ENCODE data around the gene RNF7.
"Not testable (repeated sequence)": the region's sequence is repeated elsewhere in the genome, so short reads cannot be mapped to it uniquely, and the experiment has no call there.

Gene RNF7

DNA sequence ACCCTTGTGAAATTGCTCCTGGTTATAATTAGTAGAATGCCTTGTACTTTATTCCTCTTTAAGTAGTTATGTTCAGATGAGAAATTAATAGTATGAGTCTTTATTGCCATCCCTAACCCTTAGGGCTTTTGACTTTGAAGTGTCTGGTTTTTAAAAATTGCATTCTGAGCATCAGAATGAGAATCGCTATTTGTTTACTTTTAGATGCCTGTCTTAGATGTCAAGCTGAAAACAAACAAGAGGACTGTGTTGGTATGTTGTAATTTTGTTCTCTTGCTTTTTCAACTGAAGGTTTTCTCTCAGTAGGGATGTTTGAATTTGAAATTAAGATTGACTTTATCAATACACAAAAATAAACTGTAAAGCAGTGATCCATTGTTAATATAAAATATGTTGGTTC, 5.2 kb downstream of the RNF7 start:
- no peak overlapping the region for H3K4me3 ChIP-seq (ENCODE audit: low read depth, low read length)
- TF ChIP-seq, protein P1, sequence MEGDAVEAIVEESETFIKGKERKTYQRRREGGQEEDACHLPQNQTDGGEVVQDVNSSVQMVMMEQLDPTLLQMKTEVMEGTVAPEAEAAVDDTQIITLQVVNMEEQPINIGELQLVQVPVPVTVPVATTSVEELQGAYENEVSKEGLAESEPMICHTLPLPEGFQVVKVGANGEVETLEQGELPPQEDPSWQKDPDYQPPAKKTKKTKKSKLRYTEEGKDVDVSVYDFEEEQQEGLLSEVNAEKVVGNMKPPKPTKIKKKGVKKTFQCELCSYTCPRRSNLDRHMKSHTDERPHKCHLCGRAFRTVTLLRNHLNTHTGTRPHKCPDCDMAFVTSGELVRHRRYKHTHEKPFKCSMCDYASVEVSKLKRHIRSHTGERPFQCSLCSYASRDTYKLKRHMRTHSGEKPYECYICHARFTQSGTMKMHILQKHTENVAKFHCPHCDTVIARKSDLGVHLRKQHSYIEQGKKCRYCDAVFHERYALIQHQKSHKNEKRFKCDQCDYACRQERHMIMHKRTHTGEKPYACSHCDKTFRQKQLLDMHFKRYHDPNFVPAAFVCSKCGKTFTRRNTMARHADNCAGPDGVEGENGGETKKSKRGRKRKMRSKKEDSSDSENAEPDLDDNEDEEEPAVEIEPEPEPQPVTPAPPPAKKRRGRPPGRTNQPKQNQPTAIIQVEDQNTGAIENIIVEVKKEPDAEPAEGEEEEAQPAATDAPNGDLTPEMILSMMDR (IDR thresholded peaks at IDR 0.05; ENCODE audit: insufficient read depth, low read depth, low read length, missing control alignments), result no peak
- no peak for DNase-seq (ENCODE audit: low read depth)

DNA sequence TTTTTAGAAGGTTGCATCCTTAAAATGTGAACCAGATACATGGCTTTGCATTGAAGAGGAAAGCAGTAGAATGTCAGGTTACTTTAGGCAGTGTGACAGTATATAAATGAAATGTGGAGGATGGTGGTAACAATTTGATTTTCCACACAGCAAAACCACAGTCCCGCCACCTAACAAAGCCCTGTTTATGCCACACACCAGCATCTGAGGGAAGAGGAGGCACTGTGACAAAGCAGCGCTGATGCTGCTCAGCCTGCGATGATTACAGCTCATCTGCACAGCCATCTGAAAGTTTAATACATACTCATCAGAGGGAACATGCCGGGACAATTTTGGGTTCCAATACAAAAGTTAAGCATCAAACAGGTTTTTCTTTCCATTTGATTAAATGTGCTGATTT, 8.9 kb downstream of the RNF7 start:
- H3K4me3 ChIP-seq (ENCODE audit: low read depth, low read length), result no peak overlapping the region
- DNase-seq (ENCODE audit: low read depth), result no peak
- TF ChIP-seq, protein P1 (IDR thresholded peaks at IDR 0.05; ENCODE audit: insufficient read depth, low read depth, low read length, missing control alignments), result no peak

DNA sequence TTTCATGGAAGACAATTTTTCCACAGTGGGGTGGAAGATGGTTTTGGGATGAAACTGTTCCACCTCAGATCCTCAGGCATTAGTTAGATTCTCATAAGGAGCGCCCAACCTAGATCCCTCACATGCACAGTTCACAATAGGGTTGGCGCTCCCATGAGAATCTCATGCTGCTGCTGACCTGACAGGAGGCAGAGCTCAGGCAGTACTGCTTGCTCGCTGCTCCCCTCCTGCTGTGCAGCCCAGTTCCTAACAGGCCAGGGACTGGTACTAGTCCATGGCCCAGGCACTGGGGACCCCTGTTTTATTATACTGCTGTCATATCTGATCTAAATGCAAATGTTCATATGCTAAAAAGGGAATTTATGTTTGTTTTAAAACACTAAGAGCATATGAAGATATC, 15.3 kb downstream of the RNF7 start:
- H3K4me3 ChIP-seq (ENCODE audit: low read depth, low read length), result no peak overlapping the region
- DNase-seq (ENCODE audit: low read depth), result no peak
- TF ChIP-seq, protein P1 (IDR thresholded peaks at IDR 0.05; ENCODE audit: insufficient read depth, low read depth, low read length, missing control alignments), result no peak

DNA sequence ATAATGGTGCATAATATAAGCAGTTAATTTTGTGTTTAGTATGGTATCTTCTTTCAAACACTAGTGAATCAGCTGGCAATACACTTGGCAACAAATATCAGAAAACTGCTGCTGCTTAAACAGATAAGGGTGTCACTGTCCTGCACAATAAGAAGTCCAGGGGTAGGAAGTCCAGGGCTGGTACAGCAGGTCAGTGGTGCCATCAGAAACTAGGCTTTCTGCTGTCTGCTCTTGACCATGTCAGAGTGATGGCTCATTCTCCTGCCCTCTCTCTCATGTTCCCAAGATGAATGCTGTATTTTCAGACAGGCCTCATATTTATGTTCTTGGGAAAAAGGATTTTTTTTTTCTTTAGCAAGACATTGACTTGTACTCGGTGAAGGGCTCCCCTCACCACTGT, 15.9 kb downstream of the RNF7 start:
- no peak overlapping the region for H3K4me3 ChIP-seq (ENCODE audit: low read depth, low read length)
- no peak for DNase-seq (ENCODE audit: low read depth)
- TF ChIP-seq, protein P1 (IDR thresholded peaks at IDR 0.05; ENCODE audit: insufficient read depth, low read depth, low read length, missing control alignments), result no peak

DNA sequence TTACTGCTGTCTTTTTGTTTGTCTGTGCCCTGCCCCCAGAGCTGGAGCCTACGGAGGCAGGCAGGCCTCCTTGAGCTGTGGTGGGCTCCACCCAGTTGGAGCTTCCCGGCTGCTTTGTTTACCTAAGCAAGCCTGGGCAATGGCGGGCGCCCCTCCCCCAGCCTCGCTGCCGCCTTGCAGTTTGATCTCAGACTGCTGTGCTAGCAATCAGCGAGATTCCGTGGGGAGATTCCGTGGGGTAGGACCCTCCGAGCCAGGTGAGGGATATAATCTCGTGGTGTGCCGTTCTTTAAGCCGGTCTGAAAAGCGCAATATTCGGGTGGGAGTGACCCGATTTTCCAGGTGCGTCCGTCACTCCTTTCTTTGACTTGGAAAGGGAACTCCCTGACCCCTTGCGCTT, 24.5 kb downstream of the RNF7 start:
- not testable (repeated sequence) for DNase-seq (ENCODE audit: low read depth); H3K4me3 ChIP-seq (ENCODE audit: low read depth, low read length)

DNA sequence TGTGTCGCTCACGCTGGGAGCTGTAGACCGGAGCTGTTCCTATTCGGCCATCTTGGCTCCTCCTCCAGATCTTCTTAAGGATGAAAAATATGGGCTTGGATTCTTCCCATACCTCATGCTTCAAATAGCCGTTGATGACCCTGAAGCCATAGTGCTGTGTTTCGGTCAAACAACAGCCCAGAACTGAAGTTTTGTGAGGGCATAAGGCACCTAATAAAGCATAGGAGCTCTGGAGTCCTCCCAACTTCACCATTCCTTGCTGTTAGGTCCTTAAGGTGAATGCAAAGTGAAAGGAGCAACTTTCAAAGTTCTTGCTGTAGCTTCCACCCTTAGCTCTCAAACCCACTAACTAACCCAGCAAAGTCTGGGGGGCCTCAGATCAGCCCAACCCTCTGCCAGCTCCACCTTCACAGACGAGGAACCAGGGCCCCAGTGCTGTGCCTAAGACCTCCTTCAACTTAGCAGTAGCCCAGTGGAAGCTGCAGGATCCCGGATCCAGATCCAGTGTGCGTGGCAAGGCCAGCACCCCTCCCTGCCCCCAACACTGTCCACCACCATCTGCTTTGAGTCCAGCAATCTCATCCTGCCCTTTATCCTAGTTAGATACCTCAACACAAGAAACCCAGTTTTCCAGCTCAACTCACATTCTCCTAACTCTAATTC, 25.1 kb downstream of the RNF7 start, which contains the start of gene GRK7:
Gene GRK7 (plus strand): TSS at position 321 of the 663 bp plus-strand sequence. CDS start 14,877 bp downstream, outside the sequence.
- DNase-seq (ENCODE audit: low read depth), result no peak
- H3K4me3 ChIP-seq (ENCODE audit: low read depth, low read length), result no peak within 1 kb of the TSS
- TF ChIP-seq, protein P1 (IDR thresholded peaks at IDR 0.05; ENCODE audit: insufficient read depth, low read depth, low read length, missing control alignments), result no peak

DNA sequence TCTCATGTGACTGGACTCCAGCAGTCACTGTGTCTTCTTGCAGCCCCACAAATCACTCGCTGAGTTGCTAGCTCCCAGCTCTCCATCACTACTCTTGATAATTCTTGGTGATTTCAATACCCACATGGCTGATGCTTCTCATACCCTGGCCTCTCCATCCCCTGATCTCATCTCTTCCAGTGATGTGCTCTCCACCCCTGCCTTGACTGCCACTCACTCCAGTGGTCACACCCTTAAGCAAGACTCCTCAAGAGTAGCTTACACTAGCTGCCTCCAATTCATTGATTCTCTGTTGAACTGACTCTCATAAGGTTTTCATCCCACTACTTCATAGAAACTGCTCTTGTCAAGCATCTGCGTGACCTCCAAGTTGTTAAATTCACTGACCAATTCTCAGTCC, 25.9 kb downstream of the RNF7 start:
- no peak overlapping the region for H3K4me3 ChIP-seq (ENCODE audit: low read depth, low read length)
- TF ChIP-seq, protein P1 (IDR thresholded peaks at IDR 0.05; ENCODE audit: insufficient read depth, low read depth, low read length, missing control alignments), result no peak
- DNase-seq (ENCODE audit: low read depth), result no peak

Data from GM12865 (cell line).